ENCODE data around the gene KRTAP10-4.
"Not testable (repeated sequence)": the region's sequence is repeated elsewhere in the genome, so short reads cannot be mapped to it uniquely, and the experiment has no call there.

Gene KRTAP10-4

GRCh38 chr21:44573630-44574456 is at the start of gene KRTAP10-4:
Gene KRTAP10-4 (plus strand): TSS chr21:44573729. CDS start chr21:44573759, 30 bp downstream.
- not testable (repeated sequence) for H3K36me3 ChIP-seq (ENCODE audit: insufficient read depth, low read length); H3K27me3 ChIP-seq (ENCODE audit: insufficient read depth, low read length); H3K27ac ChIP-seq (ENCODE audit: low read depth, low read length); H3K4me3 ChIP-seq (ENCODE audit: low read depth, low read length); H3K4me1 ChIP-seq (ENCODE audit: control insufficient read depth, insufficient read depth, low read length, unreplicated experiment); H3K79me2 ChIP-seq (ENCODE audit: control insufficient read depth, insufficient read depth, low read length, unreplicated experiment); H2AFZ ChIP-seq (ENCODE audit: low read length, unreplicated experiment)

- H3K4me1 ChIP-seq (ENCODE audit: control insufficient read depth, insufficient read depth, low read length, unreplicated experiment): no peaks in the 10 kb centered on the region
- no peak overlapping the region for H3K4me3 ChIP-seq (ENCODE audit: low read depth, low read length)
- no peak overlapping the region for H2AFZ ChIP-seq (ENCODE audit: low read length, unreplicated experiment)
- no peaks in the 10 kb centered on the region for H3K36me3 ChIP-seq (ENCODE audit: insufficient read depth, low read length)
- no peaks in the 10 kb centered on the region for H3K79me2 ChIP-seq (ENCODE audit: control insufficient read depth, insufficient read depth, low read length, unreplicated experiment)
- no peak overlapping the region for H3K27ac ChIP-seq (ENCODE audit: low read depth, low read length)
- no peaks in the 10 kb centered on the region for H3K27me3 ChIP-seq (ENCODE audit: insufficient read depth, low read length)
Measured at GRCh38 chr21:44524414-44525371, 48.8 kb upstream of the KRTAP10-4 start.

- no peaks in the 10 kb centered on the region for H3K27me3 ChIP-seq (ENCODE audit: insufficient read depth, low read length)
- no peaks in the 10 kb centered on the region for H3K79me2 ChIP-seq (ENCODE audit: control insufficient read depth, insufficient read depth, low read length, unreplicated experiment)
Measured at GRCh38 chr21:44525391-44526095, 48.0 kb upstream of the KRTAP10-4 start.

GRCh38 chr21:44526096-44526997 is 47.2 kb upstream of the KRTAP10-4 start:
- H3K36me3 ChIP-seq (ENCODE audit: insufficient read depth, low read length): no peaks in the 10 kb centered on the region
- H3K4me3 ChIP-seq (ENCODE audit: low read depth, low read length): no peak overlapping the region
- H3K27ac ChIP-seq (ENCODE audit: low read depth, low read length): no peak overlapping the region
- H3K79me2 ChIP-seq (ENCODE audit: control insufficient read depth, insufficient read depth, low read length, unreplicated experiment): no peaks in the 10 kb centered on the region
- no peaks in the 10 kb centered on the region for H3K4me1 ChIP-seq (ENCODE audit: control insufficient read depth, insufficient read depth, low read length, unreplicated experiment)
- H2AFZ ChIP-seq (ENCODE audit: low read length, unreplicated experiment): no peak overlapping the region
- H3K27me3 ChIP-seq (ENCODE audit: insufficient read depth, low read length): no peaks in the 10 kb centered on the region

More at GRCh38 chr21:44525391-44526095, 48.0 kb upstream of the KRTAP10-4 start:
- no peak overlapping the region for H3K4me3 ChIP-seq (ENCODE audit: low read depth, low read length)
- no peaks in the 10 kb centered on the region for H3K4me1 ChIP-seq (ENCODE audit: control insufficient read depth, insufficient read depth, low read length, unreplicated experiment)
- no peaks in the 10 kb centered on the region for H3K36me3 ChIP-seq (ENCODE audit: insufficient read depth, low read length)
- no peak overlapping the region for H3K27ac ChIP-seq (ENCODE audit: low read depth, low read length)
- H2AFZ ChIP-seq (ENCODE audit: low read length, unreplicated experiment): no peak overlapping the region

GRCh38 chr21:44527156-44527982 is 46.2 kb upstream of the KRTAP10-4 start:
- Histone ChIP-seq H3K27me3 (ENCODE audit: insufficient read depth, low read length) (no peaks in the 10 kb centered on the region), H3K36me3 (ENCODE audit: insufficient read depth, low read length) (no peaks in the 10 kb centered on the region), H3K27ac (ENCODE audit: low read depth, low read length) (no peak overlapping the region), H3K4me3 (ENCODE audit: low read depth, low read length) (no peak overlapping the region), H2AFZ (ENCODE audit: low read length, unreplicated experiment) (no peak overlapping the region), H3K79me2 (ENCODE audit: control insufficient read depth, insufficient read depth, low read length, unreplicated experiment) (no peaks in the 10 kb centered on the region), H3K4me1 (ENCODE audit: control insufficient read depth, insufficient read depth, low read length, unreplicated experiment) (no peaks in the 10 kb centered on the region)

- H3K4me3 ChIP-seq (ENCODE audit: low read depth, low read length): no peak overlapping the region
- H3K27me3 ChIP-seq (ENCODE audit: insufficient read depth, low read length): no peaks in the 10 kb centered on the region
- H3K4me1 ChIP-seq (ENCODE audit: control insufficient read depth, insufficient read depth, low read length, unreplicated experiment): no peaks in the 10 kb centered on the region
Measured at GRCh38 chr21:44527983-44528633, 45.4 kb upstream of the KRTAP10-4 start.

GRCh38 chr21:44528634-44528995 is 44.9 kb upstream of the KRTAP10-4 start:
- Histone ChIP-seq H3K4me3 (ENCODE audit: low read depth, low read length) (no peak overlapping the region), H3K27ac (ENCODE audit: low read depth, low read length) (no peak overlapping the region), H3K4me1 (ENCODE audit: control insufficient read depth, insufficient read depth, low read length, unreplicated experiment) (no peaks in the 10 kb centered on the region), H3K79me2 (ENCODE audit: control insufficient read depth, insufficient read depth, low read length, unreplicated experiment) (no peaks in the 10 kb centered on the region), H3K36me3 (ENCODE audit: insufficient read depth, low read length) (no peaks in the 10 kb centered on the region), H2AFZ (ENCODE audit: low read length, unreplicated experiment) (no peak overlapping the region), H3K27me3 (ENCODE audit: insufficient read depth, low read length) (no peaks in the 10 kb centered on the region)

More at GRCh38 chr21:44527983-44528633, 45.4 kb upstream of the KRTAP10-4 start:
- H3K79me2 ChIP-seq (ENCODE audit: control insufficient read depth, insufficient read depth, low read length, unreplicated experiment): no peaks in the 10 kb centered on the region
- no peak overlapping the region for H2AFZ ChIP-seq (ENCODE audit: low read length, unreplicated experiment)
- no peak overlapping the region for H3K27ac ChIP-seq (ENCODE audit: low read depth, low read length)
- no peaks in the 10 kb centered on the region for H3K36me3 ChIP-seq (ENCODE audit: insufficient read depth, low read length)

GRCh38 chr21:44529011-44529421 is 44.5 kb upstream of the KRTAP10-4 start:
- Histone ChIP-seq H3K27me3 (ENCODE audit: insufficient read depth, low read length) (no peaks in the 10 kb centered on the region), H3K79me2 (ENCODE audit: control insufficient read depth, insufficient read depth, low read length, unreplicated experiment) (no peaks in the 10 kb centered on the region), H3K36me3 (ENCODE audit: insufficient read depth, low read length) (no peaks in the 10 kb centered on the region), H3K27ac (ENCODE audit: low read depth, low read length) (no peak overlapping the region), H2AFZ (ENCODE audit: low read length, unreplicated experiment) (no peak overlapping the region), H3K4me3 (ENCODE audit: low read depth, low read length) (no peak overlapping the region), H3K4me1 (ENCODE audit: control insufficient read depth, insufficient read depth, low read length, unreplicated experiment) (no peaks in the 10 kb centered on the region)
